Smooth muscle cell (in vitro differentiated cells): Measurements from ENCODE around the gene ADK. TPM values are rescaled to one million over a fixed set of nuclear protein-coding genes. Genes with fewer than 3 reads are reported as not detected.

ENCODE experiments used
- DNase-seq: peaks from one replicate; lab custom pipeline; 2025; ENCODE audit not compliant: unreplicated experiment; lab: John Stamatoyannopoulos, UW
- H2AFZ ChIP-seq: fragments of 200-600 bp; sonication (generic); 2 replicates; pipeline ENCODE4 v1.6.0; 2016; ENCODE audit warnings: antibody characterized with exemption, low read depth, mild to moderate bottlenecking
- H3F3A ChIP-seq: fragments of 200-600 bp; sonication (generic); 2 replicates; pipeline ENCODE4 v1.6.0; 2017; ENCODE audit warnings: antibody characterized with exemption, low read depth
- H3K27ac ChIP-seq: fragments of 200-600 bp; sonication (generic); 2 replicates; pipeline ENCODE4 v1.5.1; 2016; ENCODE audit warnings: low read depth, mild to moderate bottlenecking
- H3K27me3 ChIP-seq: fragments of 200-600 bp; sonication (generic); 2 replicates; pipeline ENCODE4 v1.6.1; 2016; ENCODE audit warnings: low read depth, mild to moderate bottlenecking
- H3K36me3 ChIP-seq: fragments of 200-600 bp; sonication (generic); 2 replicates; pipeline ENCODE4 v1.5.1; 2016; ENCODE audit warnings: low read depth
- H3K4me1 ChIP-seq: fragments of 200-600 bp; sonication (generic); 2 replicates; pipeline ENCODE4 v1.5.1; 2016; ENCODE audit warnings: low read depth
- H3K4me2 ChIP-seq: fragments of 200-600 bp; sonication (generic); 2 replicates; pipeline ENCODE4 v1.6.0; 2016; ENCODE audit warnings: mild to moderate bottlenecking
- H3K4me3 ChIP-seq: fragments of 200-600 bp; sonication (generic); 2 replicates; pipeline ENCODE4 v1.5.1; 2016; ENCODE audit warnings: mild to moderate bottlenecking
- H3K79me2 ChIP-seq: fragments of 200-600 bp; sonication (generic); 2 replicates; pipeline ENCODE4 v1.6.0; 2016; ENCODE audit warnings: low read depth, mild to moderate bottlenecking
- H3K9ac ChIP-seq: fragments of 200-600 bp; sonication (generic); 2 replicates; pipeline ENCODE4 v1.6.0; 2016; ENCODE audit warnings: low read depth
- H3K9me3 ChIP-seq: fragments of 200-600 bp; sonication (generic); replicated peaks from 2 replicates; pipeline ENCODE4 v1.5.1; 2016; ENCODE audit warnings: low read depth
- H4K20me1 ChIP-seq: fragments of 200-600 bp; sonication (generic); 2 replicates; pipeline ENCODE4 v1.6.0; 2016; ENCODE audit warnings: low read depth
- CTCF ChIP-seq: fragments of 200-600 bp; sonication (generic); IDR thresholded peaks from 2 replicates; pipeline ENCODE4 v1.5.1; 2017; ENCODE audit warnings: borderline replicate concordance, mild to moderate bottlenecking, antibody characterized with exemption; ENCODE audit not compliant: insufficient read depth, poor library complexity, severe bottlenecking
- WGBS: methylation state at CpG from one replicate; pipeline ENCODE4 v1.1.7; 2016; ENCODE audit warnings: low lambda C conversion rate; 5-methylcytosine and 5-hydroxymethylcytosine counted together
- polyA plus RNA-seq: library from polyadenylated mRNA; unstranded; fragments of >200 nt; fragmentation: Nextera tagmentation; extraction: Ambion mirVana; gene quantifications from 2 replicates; pipeline ENCODE4 v1.2.1, GENCODE V29; 2016
- total RNA-seq: library from RNA; depleted of rRNA; stranded (reverse); fragments of >200 nt; gene quantifications from 2 replicates; pipeline ENCODE4 v1.2.3, GENCODE V29; 2014

Gene ADK
- total and polyA plus RNA-seq, 2 experiments from 2014 or later = 19.4 to 25.1 TPM

GRCh38 chr10:74602576-74602975 is 451.6 kb downstream of the ADK start:
- Histone ChIP-seq H4K20me1 (no peaks in the 10 kb centered on the region), H3K36me3 (no peaks in the 10 kb centered on the region), H3K4me3 (no peak overlapping the region), H3K27me3 (no peaks in the 10 kb centered on the region), H3K9ac (no peak overlapping the region), H3K9me3 (no peaks in the 10 kb centered on the region), H3K4me1 (no peaks in the 10 kb centered on the region), H2AFZ (no peak overlapping the region), H3K4me2 (no peak overlapping the region), H3F3A (no peaks in the 10 kb centered on the region), H3K27ac (no peak overlapping the region), H3K79me2 (no peaks in the 10 kb centered on the region)
- no peak for TF ChIP-seq CTCF
- no peak for DNase-seq
- WGBS = 97% methylated on average over 2 of the region's 2 CpGs

GRCh38 chr10:74610299-74610698 is 459.3 kb downstream of the ADK start:
- Histone ChIP-seq H3K4me3 (no peak overlapping the region), H3K79me2 (no peaks in the 10 kb centered on the region)

GRCh38 chr10:74612195-74612594 is 461.2 kb downstream of the ADK start:
- no peak overlapping the region for H2AFZ ChIP-seq
- H3K4me2 ChIP-seq = no peak overlapping the region
- DNase-seq = no peak
- no peaks in the 10 kb centered on the region for H3K36me3 ChIP-seq
- H3K9ac ChIP-seq = no peak overlapping the region
- H3K9me3 ChIP-seq = no peaks in the 10 kb centered on the region
- no peaks in the 10 kb centered on the region for H3K4me1 ChIP-seq
- H3F3A ChIP-seq = no peaks in the 10 kb centered on the region
- no peaks in the 10 kb centered on the region for H3K79me2 ChIP-seq
- H3K4me3 ChIP-seq = no peak overlapping the region
- no peaks in the 10 kb centered on the region for H4K20me1 ChIP-seq
- H3K27ac ChIP-seq = no peak overlapping the region
- H3K27me3 ChIP-seq = no peaks in the 10 kb centered on the region
- TF ChIP-seq CTCF = no peak

More at GRCh38 chr10:74610299-74610698, 459.3 kb downstream of the ADK start:
- Histone ChIP-seq H4K20me1 (no peaks in the 10 kb centered on the region), H3K4me2 (no peak overlapping the region), H3K4me1 (no peaks in the 10 kb centered on the region), H3K27ac (no peak overlapping the region), H3K9me3 (no peaks in the 10 kb centered on the region), H3K27me3 (no peaks in the 10 kb centered on the region), H3F3A (no peaks in the 10 kb centered on the region), H3K9ac (no peak overlapping the region), H2AFZ (no peak overlapping the region), H3K36me3 (no peaks in the 10 kb centered on the region)
- no peak for DNase-seq
- TF ChIP-seq CTCF = no peak

GRCh38 chr10:74620626-74621025 is 469.6 kb downstream of the ADK start:
- Histone ChIP-seq H4K20me1 (no peaks in the 10 kb centered on the region), H3F3A (no peaks in the 10 kb centered on the region), H3K9me3 (peaks cover 4% of the 10 kb centered on the region), H2AFZ (no peak overlapping the region), H3K36me3 (peaks cover 7% of the 10 kb centered on the region), H3K27me3 (no peaks in the 10 kb centered on the region), H3K9ac (no peak overlapping the region), H3K79me2 (no peaks in the 10 kb centered on the region), H3K4me1 (no peaks in the 10 kb centered on the region), H3K4me3 (no peak overlapping the region), H3K27ac (no peak overlapping the region), H3K4me2 (no peak overlapping the region)
- DNase-seq = no peak
- no peak for TF ChIP-seq CTCF
